HepG2 (cell line): Measurements from ENCODE around the gene MOAP1.

Experiments used
- DNMT3B ChIP-seq: conservative IDR thresholded peaks from 2 replicates; pipeline ENCODE4 v1.6.1; 2016; ENCODE audit warnings: missing biosample characterization, control low read depth
- FLYWCH1 ChIP-seq: sonication (generic); formaldehyde crosslinking; IDR thresholded peaks from 2 replicates; pipeline ENCODE4 v1.8.1; 2023; ENCODE audit warnings: mild to moderate bottlenecking, missing genetic modification reagents
- GABPA ChIP-seq, 2 experiments: IDR thresholded peaks; 2 replicates each; pipeline ENCODE4 v1.6.1; 2011 to 2016; ENCODE audit warnings: low read depth in 2 of 2, low read length in 1 of 2, missing biosample characterization in 1 of 2, missing genetic modification characterization in 1 of 2
- POLR2AphosphoS5 ChIP-seq: IDR thresholded peaks from 2 replicates; pipeline ENCODE4 v1.6.1; 2012; ENCODE audit warnings: low read depth, low read length
- TFE3 ChIP-seq: IDR thresholded peaks from 2 replicates; pipeline ENCODE4 v1.6.1; 2016
- ZNF138 ChIP-seq: sonication (generic); formaldehyde crosslinking; IDR thresholded peaks from 2 replicates; pipeline ENCODE4 v1.5.0; 2020; ENCODE audit warnings: mild to moderate bottlenecking, low read depth, missing genetic modification reagents
- ZNF407 ChIP-seq: sonication (generic); formaldehyde crosslinking; IDR thresholded peaks from one replicate; pipeline ENCODE4 v1.5.1; 2020; ENCODE audit warnings: mild to moderate bottlenecking, missing genetic modification reagents; ENCODE audit errors: not compliant biosample characterization
- ZNF670 ChIP-seq: sonication (generic); formaldehyde crosslinking; IDR thresholded peaks from 2 replicates; pipeline ENCODE4 v1.8.0; 2022; ENCODE audit warnings: mild to moderate bottlenecking, missing genetic modification reagents, borderline replicate concordance
- ZNF770 ChIP-seq: sonication (generic); formaldehyde crosslinking; IDR thresholded peaks from 2 replicates; pipeline ENCODE4 v1.5.0; 2020; ENCODE audit warnings: mild to moderate bottlenecking, missing genetic modification reagents

- TF ChIP-seq ZNF138 (CRISPR knock-in tag) (no peak), GABPA (IDR thresholded peaks at IDR 0.05; ENCODE audit: low read depth, low read length) (no peak), GABPA (CRISPR knock-in tag; IDR thresholded peaks at IDR 0.05; ENCODE audit: low read depth) (no peak), FLYWCH1 (no peak), ZNF407 (CRISPR knock-in tag) (no peak), ZNF770 (no peak), DNMT3B (no peak), POLR2AphosphoS5 (no peak), ZNF670 (CRISPR knock-in tag) (no peak), TFE3 (no peak)
Observed at GRCh38 chr14:93230539-93230938, 45.8 kb upstream of the MOAP1 start.
